Muscle layer of colon (tissue), 2 donors: ENCODE results near the gene UBE2L6.

Experiments
- H3K27ac ChIP-seq: one replicate; pipeline ENCODE4 v1.7.0; 2013; ENCODE audit warnings: low read depth, mild to moderate bottlenecking, low read length, moderate library complexity
- H3K27me3 ChIP-seq, 2 donors: one replicate each; pipeline ENCODE4 v1.7.0; 2013; ENCODE audit warnings: low read length in 2 of 2, mild to moderate bottlenecking in 2 of 2; ENCODE audit not compliant: insufficient read depth in 2 of 2, control insufficient read depth in 1 of 2
- H3K36me3 ChIP-seq: one replicate; pipeline ENCODE4 v1.7.0; 2013; ENCODE audit warnings: mild to moderate bottlenecking, low read length; ENCODE audit not compliant: insufficient read depth
- H3K4me1 ChIP-seq: one replicate; pipeline ENCODE4 v1.7.0; 2013; ENCODE audit warnings: mild to moderate bottlenecking, low read length; ENCODE audit not compliant: insufficient read depth
- H3K4me3 ChIP-seq, 2 donors: one replicate each; pipeline ENCODE4 v1.7.0; 2013; ENCODE audit warnings: low read length in 2 of 2, low read depth in 1 of 2, mild to moderate bottlenecking in 1 of 2, moderate library complexity in 1 of 2
- H3K9ac ChIP-seq: one replicate; pipeline ENCODE4 v1.7.0; 2013; ENCODE audit warnings: low read length
- H3K9me3 ChIP-seq: one replicate; pipeline ENCODE4 v1.7.0; 2013; ENCODE audit warnings: mild to moderate bottlenecking, low read length
- donor health status: abdominal sarcoma.
- donor health status: Adenocarcinoma of cecum.

The UBE2L6 gene

GRCh38 chr11:57508341-57509170 lies 58.9 kb downstream of the UBE2L6 start:
- H3K9ac ChIP-seq: no peak overlapping the region
- H3K36me3 ChIP-seq: peaks cover 4% of the 10 kb centered on the region
- H3K27ac ChIP-seq: no peak overlapping the region
- H3K9me3 ChIP-seq: no peaks in the 10 kb centered on the region
- no peaks in the 10 kb centered on the region for H3K27me3 ChIP-seq
- H3K4me1 ChIP-seq: peaks cover 7% of the 10 kb centered on the region
- H3K4me3 ChIP-seq: no peak overlapping the region

GRCh38 chr11:57506522-57506921 lies 61.0 kb downstream of the UBE2L6 start:
- Histone ChIP-seq H3K4me3 (no peak overlapping the region), H3K36me3 (peaks cover 4% of the 10 kb centered on the region), H3K9me3 (no peaks in the 10 kb centered on the region), H3K4me1 (no peaks in the 10 kb centered on the region), H3K27ac (no peak overlapping the region), H3K9ac (no peak overlapping the region), H3K27me3 (no peaks in the 10 kb centered on the region)

GRCh38 chr11:57504511-57504910 lies 63.0 kb downstream of the UBE2L6 start:
- no peaks in the 10 kb centered on the region for H3K9me3 ChIP-seq
- H3K9ac ChIP-seq: no peak overlapping the region
- H3K27ac ChIP-seq: no peak overlapping the region
- no peaks in the 10 kb centered on the region for H3K27me3 ChIP-seq
- peaks cover 8% of the 10 kb centered on the region for H3K4me1 ChIP-seq
- H3K36me3 ChIP-seq: peaks cover 4% of the 10 kb centered on the region
- no peak overlapping the region for H3K4me3 ChIP-seq

GRCh38 chr11:57502870-57503269 lies 64.6 kb downstream of the UBE2L6 start:
- H3K9ac ChIP-seq: no peak overlapping the region
- H3K9me3 ChIP-seq: no peaks in the 10 kb centered on the region
- no peak overlapping the region for H3K27ac ChIP-seq
- peaks cover 15% of the 10 kb centered on the region for H3K4me1 ChIP-seq
- H3K36me3 ChIP-seq: peaks cover 4% of the 10 kb centered on the region
- H3K4me3 ChIP-seq: no peak overlapping the region
- H3K27me3 ChIP-seq: no peaks in the 10 kb centered on the region

- H3K27ac ChIP-seq: no peak overlapping the region
- H3K9ac ChIP-seq: no peak overlapping the region
- H3K4me1 ChIP-seq: peaks cover 15% of the 10 kb centered on the region
- H3K9me3 ChIP-seq: no peaks in the 10 kb centered on the region
- H3K36me3 ChIP-seq: peaks cover 8% of the 10 kb centered on the region
- no peak overlapping the region for H3K4me3 ChIP-seq
- no peaks in the 10 kb centered on the region for H3K27me3 ChIP-seq
Observed at GRCh38 chr11:57502376-57502775, 65.1 kb downstream of the UBE2L6 start.

- H3K36me3 ChIP-seq: peaks cover 12% of the 10 kb centered on the region
Observed at GRCh38 chr11:57501953-57502352, 65.5 kb downstream of the UBE2L6 start.

More at GRCh38 chr11:57501953-57502352, 65.5 kb downstream of the UBE2L6 start:
- no peaks in the 10 kb centered on the region for H3K27me3 ChIP-seq
- H3K4me3 ChIP-seq: no peak overlapping the region
- H3K9ac ChIP-seq: no peak overlapping the region
- peaks cover 15% of the 10 kb centered on the region for H3K4me1 ChIP-seq
- H3K27ac ChIP-seq: no peak overlapping the region
- H3K9me3 ChIP-seq: no peaks in the 10 kb centered on the region
